ENCODE data around the gene OPRM1. TPM values are rescaled to one million over a fixed set of nuclear protein-coding genes. Genes with fewer than 3 reads are reported as not detected.

Gene OPRM1
- total RNA-seq, 4 donors from 2014 or later: not detected

GRCh38 chr6:154127657-154128056, 88.6 kb downstream of the OPRM1 start:
- H3K36me3 ChIP-seq: no peaks in the 10 kb centered on the region
- 56% methylated on average over 2 of the region's 2 CpGs for WGBS
- H3K27me3 ChIP-seq: no peaks in the 10 kb centered on the region
- H3K4me1 ChIP-seq: no peaks in the 10 kb centered on the region
- no peak for DNase-seq (ENCODE audit: low spot score in 2 of 2)
- no peak overlapping the region for H3K27ac ChIP-seq
- no peak for TF ChIP-seq CTCF (IDR thresholded peaks at IDR 0.05)
- TF ChIP-seq EP300 (IDR thresholded peaks at IDR 0.05): no peak
- TF ChIP-seq POLR2A (IDR thresholded peaks at IDR 0.05): no peak
- no peak for TF ChIP-seq POLR2AphosphoS5 (IDR thresholded peaks at IDR 0.05)
- no peaks in the 10 kb centered on the region for H3K9me3 ChIP-seq
- H3K4me3 ChIP-seq: no peak overlapping the region

GRCh38 chr6:154134471-154135147, 95.6 kb downstream of the OPRM1 start:
- no peak for TF ChIP-seq POLR2A (IDR thresholded peaks at IDR 0.05)
- TF ChIP-seq CTCF (IDR thresholded peaks at IDR 0.05): no peak
- no peak for TF ChIP-seq POLR2AphosphoS5 (IDR thresholded peaks at IDR 0.05)
- no peak for TF ChIP-seq EP300 (IDR thresholded peaks at IDR 0.05)
- H3K27me3 ChIP-seq: no peaks in the 10 kb centered on the region
- no peaks in the 10 kb centered on the region for H3K9me3 ChIP-seq
- no peaks in the 10 kb centered on the region for H3K4me1 ChIP-seq
- H3K27ac ChIP-seq: no peak overlapping the region
- H3K4me3 ChIP-seq: no peak overlapping the region
- WGBS: 88% methylated on average over 8 of the region's 8 CpGs
- no peaks in the 10 kb centered on the region for H3K36me3 ChIP-seq
- no peak for DNase-seq (ENCODE audit: low spot score in 2 of 2)

- Histone ChIP-seq H3K27ac (no peak overlapping the region), H3K9me3 (no peaks in the 10 kb centered on the region), H3K4me3 (no peak overlapping the region), H3K36me3 (no peaks in the 10 kb centered on the region), H3K27me3 (no peaks in the 10 kb centered on the region), H3K4me1 (no peaks in the 10 kb centered on the region)
- TF ChIP-seq EP300 (IDR thresholded peaks at IDR 0.05): no peak
- TF ChIP-seq POLR2AphosphoS5 (IDR thresholded peaks at IDR 0.05): no peak
- no peak for TF ChIP-seq POLR2A (IDR thresholded peaks at IDR 0.05)
- no peak for TF ChIP-seq CTCF (IDR thresholded peaks at IDR 0.05)
- DNase-seq (ENCODE audit: low spot score in 2 of 2): no peak
- WGBS: 93% methylated on average over 6 of the region's 6 CpGs
These were observed 99.8 kb downstream of the OPRM1 start for GRCh38 chr6:154138793-154139192.

- 82% methylated on average over 6 of the region's 6 CpGs for WGBS
- Histone ChIP-seq H3K27ac (no peak overlapping the region), H3K4me1 (no peaks in the 10 kb centered on the region), H3K9me3 (no peaks in the 10 kb centered on the region), H3K36me3 (no peaks in the 10 kb centered on the region), H3K4me3 (no peak overlapping the region), H3K27me3 (no peaks in the 10 kb centered on the region)
- TF ChIP-seq POLR2A (IDR thresholded peaks at IDR 0.05): no peak
- TF ChIP-seq EP300 (IDR thresholded peaks at IDR 0.05): no peak
- no peak for TF ChIP-seq CTCF (IDR thresholded peaks at IDR 0.05)
- no peak for TF ChIP-seq POLR2AphosphoS5 (IDR thresholded peaks at IDR 0.05)
- DNase-seq (ENCODE audit: low spot score in 2 of 2): no peak
These were observed 100.9 kb downstream of the OPRM1 start for GRCh38 chr6:154139892-154140291.

GRCh38 chr6:154140743-154141142, 101.7 kb downstream of the OPRM1 start:
- H3K27me3 ChIP-seq: no peaks in the 10 kb centered on the region
- no peaks in the 10 kb centered on the region for H3K36me3 ChIP-seq
- H3K9me3 ChIP-seq: no peaks in the 10 kb centered on the region
- TF ChIP-seq EP300 (IDR thresholded peaks at IDR 0.05) (no peak), POLR2A (IDR thresholded peaks at IDR 0.05) (no peak), CTCF (IDR thresholded peaks at IDR 0.05) (no peak), POLR2AphosphoS5 (IDR thresholded peaks at IDR 0.05) (no peak)
- no peak overlapping the region for H3K4me3 ChIP-seq
- DNase-seq (ENCODE audit: low spot score in 2 of 2): no peak
- H3K27ac ChIP-seq: no peak overlapping the region
- 67% methylated on average over 2 of the region's 2 CpGs for WGBS
- no peaks in the 10 kb centered on the region for H3K4me1 ChIP-seq
